ENCODE data around the gene CDH4.
"Not testable (repeated sequence)": the region's sequence is repeated elsewhere in the genome, so short reads cannot be mapped to it uniquely, and the experiment has no call there.

Gene CDH4

DNA sequence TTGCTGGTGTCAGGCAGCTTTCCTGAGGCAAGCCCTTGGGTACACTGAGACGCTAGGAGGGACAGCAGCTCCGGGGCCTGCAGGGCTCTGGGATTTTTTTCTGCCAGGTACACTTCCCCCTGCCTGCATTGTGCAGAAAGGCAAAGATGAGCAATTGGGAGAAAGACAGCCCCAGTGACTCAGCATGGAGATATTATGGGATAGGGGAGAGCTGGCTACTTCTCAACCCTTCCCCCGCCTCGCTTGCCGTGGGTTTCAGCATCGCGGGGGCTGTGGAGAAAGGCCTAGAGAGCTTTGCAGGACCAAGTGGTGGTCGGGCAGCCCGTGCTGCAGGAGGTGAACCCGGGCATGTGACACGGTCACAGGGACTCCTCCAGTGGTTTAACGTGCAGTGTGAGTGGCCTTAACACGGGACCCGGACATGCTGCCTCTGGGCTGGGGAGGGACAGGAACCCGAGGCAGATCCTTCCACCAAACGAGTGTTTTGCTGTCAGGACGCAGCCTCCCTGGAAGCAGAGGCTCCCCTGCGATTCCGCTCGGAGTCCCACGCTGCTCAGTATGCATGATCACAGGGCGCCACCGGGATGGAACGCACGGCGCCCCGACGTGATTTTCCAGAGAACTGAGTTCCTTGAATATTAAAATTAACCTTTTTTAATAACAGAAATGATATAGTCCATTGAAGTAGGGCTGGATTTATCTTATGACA, 139.9 kb downstream of the CDH4 start:
- no peak for DNase-seq

DNA sequence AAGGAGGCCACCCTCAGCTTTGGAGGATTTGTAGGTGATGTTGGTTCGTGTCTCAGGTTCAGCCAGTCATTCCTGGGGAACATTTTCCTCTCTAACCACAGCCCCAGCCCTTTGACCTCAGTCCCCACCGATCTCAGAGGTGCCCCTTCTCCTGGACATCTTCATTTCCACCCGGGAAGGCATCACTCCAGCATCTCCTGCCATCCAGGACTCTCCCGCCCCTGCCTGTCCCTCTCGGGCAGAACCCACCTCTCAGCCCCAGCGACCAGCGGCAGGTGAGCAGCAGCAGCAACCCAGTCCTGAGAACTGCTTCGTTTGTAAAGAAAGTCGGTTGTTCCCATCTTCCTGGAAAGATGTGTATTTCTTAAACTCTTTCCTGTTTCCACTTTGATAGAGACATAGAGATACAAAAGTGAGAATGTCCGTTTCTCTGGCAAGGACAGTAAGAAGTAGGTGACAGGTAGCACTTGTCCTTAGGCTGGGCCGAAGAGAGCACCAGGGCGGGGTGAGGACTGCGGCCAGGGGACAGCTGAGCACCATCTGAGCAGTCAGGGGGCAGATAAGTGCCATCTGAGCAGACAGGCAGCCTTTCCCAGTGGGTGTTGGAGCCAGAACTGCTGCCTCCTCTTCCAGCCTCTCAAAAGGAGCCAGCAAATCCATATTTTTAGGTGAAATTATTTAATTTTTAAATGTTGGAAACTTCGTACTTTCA, 142.2 kb downstream of the CDH4 start:
- no peak for DNase-seq

DNA sequence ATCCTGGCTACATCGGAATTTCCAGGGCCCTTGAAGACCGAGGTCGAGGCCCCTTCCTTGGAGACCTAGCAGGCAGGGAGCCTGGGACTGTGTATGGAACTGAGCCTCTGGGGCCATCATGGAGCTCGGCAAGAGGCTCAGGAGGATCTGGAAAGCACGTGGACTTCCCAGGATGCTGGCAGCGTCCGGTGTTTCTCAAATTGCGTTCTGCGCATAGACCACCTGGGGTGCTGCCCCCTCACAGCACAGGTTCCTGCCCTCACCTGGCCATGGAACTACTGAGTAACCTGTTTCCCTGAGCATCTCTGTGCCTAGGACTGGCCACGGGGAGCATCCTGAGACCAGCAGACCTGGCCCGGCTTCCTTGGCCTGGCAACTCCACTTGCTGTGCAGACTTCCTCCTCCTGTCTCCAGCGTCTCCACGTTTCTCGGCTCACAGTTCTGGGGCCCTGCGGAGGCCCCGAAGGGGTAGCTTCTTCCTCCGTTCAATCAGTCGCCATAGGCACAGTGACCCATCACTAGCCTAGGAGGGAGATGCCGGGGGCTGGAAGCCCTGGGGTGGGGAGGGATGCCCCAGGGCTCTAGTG, 144.3 kb downstream of the CDH4 start:
- no peak for DNase-seq

DNA sequence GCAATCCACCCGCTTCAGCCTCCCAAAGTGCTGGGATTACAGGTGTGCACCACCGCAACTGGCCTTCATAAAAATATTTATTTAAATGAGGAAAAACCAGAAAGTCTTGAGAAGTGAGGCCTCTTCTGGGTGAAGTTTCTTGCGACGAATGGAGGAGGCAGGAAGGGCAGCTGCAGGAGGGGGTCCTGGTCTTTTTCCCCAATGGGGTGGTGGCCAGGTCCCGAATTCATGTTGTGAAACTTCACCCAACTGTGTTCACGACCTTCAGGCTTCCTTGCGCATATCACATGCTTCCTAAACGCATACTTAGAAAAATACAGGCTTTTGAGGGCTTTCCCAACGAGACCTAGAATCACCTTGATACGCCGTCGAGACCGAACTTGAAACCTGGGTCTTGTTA, 145.1 kb downstream of the CDH4 start:
- no peak for DNase-seq

DNA sequence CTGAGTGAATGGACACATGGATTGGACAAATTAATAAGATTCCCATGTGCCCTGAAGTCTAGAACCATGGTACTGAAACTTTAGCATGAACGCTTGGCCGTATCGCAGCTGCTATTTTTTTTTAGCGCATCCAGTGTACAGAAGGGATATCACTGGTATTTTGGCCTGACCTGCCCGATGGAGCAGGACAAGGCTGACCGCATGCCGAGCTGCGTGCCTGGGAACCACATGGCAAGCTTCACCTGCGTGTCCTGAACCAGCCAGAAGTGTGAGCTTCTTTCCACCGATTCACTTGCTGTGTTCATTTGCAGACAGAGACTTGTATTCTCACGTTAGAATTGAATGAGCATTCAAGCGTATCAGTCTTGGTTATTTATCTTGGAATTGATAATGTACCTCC, 145.7 kb downstream of the CDH4 start:
- DNase-seq: no peak

DNA sequence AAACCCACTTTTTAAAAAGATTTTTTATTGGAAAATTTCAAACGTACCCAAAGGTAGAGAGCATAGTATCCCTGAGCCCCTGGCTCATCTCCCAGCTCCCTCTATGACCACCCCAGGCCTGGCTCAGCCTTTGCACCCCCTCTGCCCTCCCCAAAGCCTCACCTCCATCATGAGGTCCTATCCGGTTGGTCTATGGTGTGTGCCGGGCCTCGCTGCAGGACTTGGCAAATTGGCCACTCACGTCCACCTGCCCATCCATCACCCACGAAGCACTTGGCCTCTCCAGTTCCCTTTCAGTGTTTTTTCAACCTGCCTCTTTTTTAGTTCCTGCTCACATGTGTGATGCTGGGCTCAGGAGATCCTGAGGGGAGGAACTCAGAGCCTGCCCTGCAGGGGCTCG, 147.4 kb downstream of the CDH4 start:
- no peak for DNase-seq

DNA sequence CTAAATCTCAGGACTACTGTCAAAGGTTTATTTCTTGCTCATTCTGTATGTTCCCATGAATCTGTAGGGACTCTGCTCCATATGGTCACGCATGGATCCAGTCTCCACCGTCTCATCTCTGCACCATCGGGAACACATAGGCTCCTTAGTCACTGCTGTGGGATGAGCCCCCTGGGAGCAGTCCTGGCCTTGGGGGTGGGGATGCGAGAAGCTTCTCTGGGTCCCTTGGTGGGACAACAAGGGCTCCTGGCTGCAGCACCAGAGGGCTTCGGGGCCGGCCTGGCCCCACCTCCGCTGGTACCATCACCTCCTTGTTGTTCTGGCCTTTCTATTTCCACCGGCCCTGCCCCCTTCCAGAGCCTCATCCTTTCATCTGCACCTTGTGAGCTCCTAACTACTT, 148.4 kb downstream of the CDH4 start:
- DNase-seq: no peak

DNA sequence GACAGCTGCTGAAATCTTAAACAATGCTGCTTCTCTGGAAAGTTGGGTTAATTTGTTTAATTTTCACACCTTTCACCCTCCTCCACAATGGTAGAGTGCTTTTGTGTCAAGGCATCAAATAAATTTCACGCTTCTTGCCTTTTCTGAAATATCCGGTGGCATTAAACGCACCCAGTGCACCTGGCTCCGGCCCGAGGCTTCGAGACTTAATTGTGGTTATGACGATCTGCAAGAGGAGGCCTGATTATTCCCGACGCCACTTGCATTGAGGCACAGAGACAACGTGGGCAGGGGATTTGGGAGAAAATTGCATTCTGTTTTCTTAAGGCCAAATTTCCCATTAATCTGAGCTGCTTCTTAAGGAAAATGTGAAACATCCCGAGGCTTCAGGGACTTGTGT, 152.2 kb downstream of the CDH4 start:
- DNase-seq: no peak

DNA sequence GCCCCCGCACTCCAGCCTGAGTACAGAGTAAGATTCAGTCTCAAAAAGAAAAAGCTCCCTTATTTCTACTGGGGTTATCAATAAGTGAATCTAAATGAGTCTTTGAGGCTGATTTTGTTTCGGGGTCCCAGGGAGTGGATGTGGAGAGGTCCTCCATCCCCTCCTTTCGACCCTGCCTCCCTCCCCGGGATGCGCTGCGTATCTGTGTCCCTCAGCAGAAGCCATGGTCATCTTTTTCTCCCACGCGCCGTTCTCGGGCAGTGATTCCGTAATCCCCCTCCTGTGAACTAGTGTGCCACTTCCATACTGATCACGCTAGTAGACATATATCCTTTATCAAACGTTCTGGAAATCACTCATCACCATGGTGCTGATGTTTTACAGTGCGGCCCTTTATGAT, 152.9 kb downstream of the CDH4 start:
- no peak for DNase-seq

DNA sequence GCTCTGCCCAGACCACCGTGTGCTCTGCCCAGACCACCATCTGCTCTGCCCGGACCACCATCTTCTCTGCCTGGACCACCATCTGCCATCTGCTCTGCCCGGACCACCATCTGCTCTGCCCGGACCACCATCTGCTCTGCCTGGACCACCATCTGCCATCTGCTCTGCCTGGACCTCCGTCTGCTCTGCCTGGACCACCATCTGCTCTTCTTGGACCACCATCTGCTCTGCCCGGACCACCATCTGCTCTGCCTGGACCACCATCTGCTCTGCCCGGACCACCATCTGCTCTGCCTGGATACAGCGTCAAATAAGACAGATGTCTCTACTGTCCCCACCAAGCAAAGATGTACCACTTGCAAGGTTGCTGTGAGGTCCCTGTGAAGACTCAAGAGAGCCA, 154.7 kb downstream of the CDH4 start:
- not testable (repeated sequence) for DNase-seq

DNA sequence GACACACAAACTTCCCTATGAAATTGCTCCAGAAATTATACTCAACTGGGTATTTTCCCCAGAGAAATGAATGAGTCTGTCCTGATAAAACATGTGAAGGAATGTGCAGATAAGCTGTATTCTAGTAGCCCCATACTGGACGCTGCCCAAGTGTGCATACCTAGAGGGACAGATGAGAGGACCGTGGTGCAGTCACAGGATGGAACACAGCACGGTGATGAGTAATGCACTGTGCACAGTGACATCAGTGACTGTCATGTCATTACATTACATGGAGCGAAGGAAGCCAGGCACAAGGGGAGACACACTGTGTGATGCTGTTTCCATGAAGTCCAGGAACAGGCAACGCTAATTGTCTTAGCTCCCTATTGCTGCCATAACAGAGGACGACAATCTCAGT, 155.5 kb downstream of the CDH4 start:
- DNase-seq: no peak

DNA sequence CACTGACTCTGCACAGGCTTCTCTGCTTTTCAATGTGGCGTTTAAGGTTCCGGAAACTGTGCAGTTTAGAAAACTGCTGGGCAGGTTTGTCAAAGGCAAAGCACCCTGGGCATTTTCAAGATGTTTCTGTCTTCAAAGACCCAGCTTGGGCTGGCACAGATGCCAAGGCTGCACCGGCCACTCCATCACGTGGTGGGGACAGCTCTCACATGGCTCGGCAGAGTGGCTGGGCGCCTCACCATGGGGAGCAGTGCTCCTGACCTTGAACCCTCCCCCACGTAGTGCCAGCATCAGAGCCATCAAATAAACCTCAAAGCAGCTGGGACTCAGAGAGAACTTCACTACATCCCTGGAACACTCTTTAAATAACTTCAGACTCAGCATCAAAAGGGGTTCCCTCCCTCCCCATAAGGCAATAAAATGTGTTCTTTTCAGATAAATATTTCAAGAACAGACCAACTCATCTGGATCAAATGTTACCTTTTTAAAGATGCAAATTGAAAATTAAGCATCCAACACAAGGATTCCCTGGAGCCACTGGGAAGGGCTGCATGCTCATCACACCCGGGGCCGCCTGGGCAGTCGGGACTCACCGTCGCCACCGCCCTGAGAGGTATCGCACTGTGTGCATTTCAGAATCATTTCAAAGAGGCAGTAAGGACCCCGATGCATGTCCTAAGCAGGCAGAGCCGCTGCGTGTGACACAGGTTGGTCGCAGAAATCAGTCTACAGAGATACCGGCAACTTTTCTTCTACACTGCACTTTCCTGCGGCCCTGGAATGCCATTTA, 157.1 kb downstream of the CDH4 start:
- no peak for DNase-seq

DNA sequence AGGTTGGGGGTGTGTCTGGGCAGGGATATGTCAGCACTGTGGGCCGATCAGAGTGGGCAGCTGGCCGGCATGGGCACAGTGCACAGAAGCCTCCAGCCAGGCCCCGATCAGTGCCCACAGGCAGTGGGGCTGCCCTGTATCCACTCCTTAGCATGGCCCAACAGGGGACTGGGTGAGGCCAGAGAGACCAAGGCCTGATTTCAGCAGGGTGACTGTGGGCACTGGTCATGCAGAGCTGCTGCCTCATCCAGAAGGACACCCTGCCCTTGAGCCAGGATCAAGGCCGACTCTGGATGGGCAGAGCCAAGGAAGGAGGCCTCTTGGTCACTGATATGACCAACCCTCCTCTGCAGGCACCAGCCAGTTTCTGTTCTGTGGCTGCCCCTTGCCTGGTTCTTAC, 159.7 kb downstream of the CDH4 start:
- no peak for DNase-seq

DNA sequence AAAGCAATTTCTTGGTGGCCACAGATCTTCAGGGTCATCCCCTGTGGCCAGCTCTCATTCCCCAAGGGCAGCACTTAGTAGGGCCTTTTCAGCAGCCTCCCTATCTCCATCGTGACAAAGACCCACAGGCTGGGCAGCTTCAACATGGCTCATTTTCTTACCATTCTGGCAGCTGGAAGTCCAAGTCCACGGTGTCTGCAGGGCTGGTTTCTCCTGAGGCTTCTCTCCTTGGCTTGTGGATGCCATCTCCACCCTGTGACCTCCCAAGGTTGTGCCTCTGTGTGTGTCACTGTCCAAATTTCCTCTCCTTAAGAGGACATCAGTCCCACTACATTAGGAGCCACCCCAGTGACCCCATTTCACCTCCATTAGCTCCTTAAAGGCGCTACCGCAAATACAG, 161.7 kb downstream of the CDH4 start:
- no peak for DNase-seq

DNA sequence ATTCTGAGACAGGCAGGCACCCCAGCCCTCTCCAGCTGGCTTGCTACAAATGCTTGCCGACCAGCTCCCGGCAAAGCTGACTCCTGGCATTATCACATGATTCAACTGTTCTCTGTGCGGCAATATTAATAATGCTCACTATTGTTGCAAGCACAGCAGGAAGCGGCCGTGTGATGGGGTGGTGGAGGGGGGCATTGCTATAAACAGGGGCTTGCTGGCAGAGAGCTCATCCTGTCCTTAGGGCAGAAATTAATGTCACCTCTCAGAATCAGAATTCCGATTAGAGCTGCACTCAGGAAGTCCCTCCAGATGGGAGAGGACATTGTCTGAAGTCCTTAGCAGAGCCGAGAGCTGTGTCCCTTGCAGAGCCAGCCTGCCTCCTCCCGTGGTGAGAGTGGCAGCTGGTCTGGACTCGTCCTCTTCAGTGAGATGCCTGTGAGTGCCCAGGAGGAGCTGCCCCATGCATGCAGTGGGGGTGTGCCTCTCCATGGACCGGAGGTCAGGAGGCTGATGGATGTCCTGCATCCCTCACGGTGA, 162.5 kb downstream of the CDH4 start:
- no peak for DNase-seq

DNA sequence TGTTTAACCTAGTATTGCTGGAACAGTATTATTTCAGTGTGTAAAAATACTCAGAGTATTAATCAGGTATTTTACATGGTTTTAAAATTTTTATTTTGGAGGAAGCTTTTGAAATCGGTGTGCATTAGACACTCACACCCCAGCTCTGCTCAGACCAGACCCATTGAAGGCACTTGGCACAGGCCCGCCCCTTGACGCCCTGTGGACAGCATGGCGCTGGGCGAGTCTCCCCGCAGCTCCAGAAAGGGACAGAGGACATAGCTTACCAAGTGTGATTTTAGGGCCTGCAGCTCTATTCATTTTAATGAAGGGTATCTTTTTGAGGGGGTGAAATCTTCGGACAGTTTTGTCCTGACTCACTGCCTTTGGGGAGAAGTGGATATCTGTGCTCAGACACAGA, 164.5 kb downstream of the CDH4 start:
- no peak for DNase-seq

DNA sequence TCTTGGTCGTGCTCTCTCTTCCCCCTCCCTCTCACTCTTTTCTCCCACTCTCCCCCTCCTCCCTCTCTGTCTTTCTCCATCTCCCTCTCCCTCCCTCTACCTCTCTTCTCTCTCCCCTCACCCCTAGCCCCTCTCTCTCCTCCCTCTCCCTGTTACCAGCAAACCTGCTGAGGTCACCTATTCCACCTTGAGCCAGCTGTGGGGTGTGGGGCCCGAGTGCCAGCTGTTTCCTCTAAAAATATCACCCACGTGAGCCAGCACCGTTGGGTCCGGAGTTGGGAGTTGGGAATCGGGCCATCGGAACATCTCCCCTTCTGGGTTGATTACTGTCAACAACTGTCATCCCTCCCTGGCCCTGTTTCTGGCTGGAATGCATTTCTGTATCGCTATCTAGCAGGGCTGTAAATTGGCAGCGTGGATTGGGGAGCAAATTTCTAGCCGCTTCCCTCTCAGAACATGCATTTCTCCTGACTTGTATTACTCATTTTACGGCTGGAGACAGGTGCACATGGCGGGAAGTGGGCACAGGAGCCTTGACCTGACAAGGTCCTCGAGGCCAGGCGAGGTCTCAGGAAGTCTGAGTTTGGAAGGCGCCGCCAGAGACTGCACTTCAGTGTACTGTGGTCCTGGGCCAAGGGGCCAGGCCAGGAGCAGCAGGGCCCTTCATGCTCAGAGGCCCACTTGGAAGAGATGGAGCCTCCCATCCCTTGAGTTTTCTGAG, 165.3 kb downstream of the CDH4 start:
- DNase-seq: no peak

DNA sequence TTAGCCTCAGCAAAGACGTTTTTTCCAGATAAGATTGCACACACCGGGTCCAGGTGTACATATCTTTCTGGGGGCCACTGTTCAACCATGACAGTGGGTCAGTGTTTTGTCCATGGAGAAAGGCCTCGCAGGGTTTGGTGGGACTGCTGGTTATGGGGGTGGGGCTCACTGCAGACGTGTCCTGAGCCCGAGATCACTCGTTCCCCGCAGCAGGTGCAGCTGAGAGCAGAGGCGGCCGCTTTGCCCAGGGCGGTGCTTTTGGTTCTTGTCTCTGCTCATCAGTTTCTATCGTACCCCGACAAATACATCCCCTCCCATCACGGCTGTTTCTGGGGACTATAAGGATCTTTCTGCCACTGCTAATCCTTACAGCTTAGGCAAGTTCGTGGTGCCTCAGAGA, 166.9 kb downstream of the CDH4 start:
- no peak for DNase-seq

DNA sequence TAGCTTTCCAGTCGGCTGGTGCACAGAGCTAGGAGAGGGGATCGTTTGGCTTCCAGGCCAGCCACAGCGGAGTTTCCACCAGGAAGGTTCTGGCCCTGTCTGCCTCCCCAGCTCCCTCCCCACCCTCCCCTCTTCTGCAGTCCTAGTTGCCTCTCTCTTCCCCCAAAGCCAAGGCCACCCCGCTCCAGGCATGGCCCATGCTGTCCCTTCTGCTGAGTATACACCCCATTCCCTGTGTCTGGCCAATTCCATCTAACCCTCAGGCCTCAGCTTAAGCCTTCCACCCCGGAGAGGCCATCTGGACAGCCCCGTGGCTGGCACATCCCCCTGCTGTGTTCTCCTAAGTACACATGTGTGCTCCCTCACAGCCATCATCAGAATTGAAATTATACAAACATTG, 167.4 kb downstream of the CDH4 start:
- DNase-seq: no peak

DNA sequence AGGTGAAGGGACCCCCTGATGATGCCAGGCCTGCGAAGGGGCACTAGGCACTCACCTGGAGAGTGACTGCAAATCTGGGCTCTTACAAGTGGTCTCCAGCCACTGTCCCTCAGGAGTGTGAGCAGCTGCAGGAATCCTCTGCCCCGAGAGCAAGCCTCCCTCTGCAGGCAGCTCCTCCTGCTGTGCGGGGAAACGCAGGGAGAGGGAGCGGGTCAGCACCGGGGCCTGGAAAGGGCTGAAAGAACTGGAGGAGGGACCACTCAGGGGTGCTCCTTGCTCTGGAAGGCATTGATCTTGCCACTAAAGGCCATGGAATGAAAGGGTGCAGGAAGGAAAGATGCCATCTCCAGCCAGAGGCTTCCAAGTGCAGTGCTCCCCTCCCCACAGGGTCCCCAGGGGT, 168.0 kb downstream of the CDH4 start:
- DNase-seq: no peak

DNA sequence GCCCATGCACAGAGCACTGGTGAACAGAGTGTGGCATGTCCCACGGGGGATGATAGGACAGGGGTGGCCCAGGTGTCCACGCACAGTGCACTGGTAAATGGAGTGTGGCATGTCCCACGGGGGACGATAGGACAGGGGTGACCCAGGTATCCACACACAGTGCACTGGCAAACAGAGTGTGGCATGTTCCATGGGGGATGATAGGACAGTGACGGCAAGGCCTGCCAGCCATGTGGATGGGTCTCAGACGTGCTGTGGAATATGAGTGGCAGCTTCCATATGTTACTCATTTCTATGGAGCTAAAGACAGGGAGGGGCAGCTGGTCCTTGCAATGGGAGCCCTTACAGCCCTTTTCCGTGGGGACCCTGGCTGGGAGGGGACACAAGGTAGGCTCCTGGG, 168.7 kb downstream of the CDH4 start:
- DNase-seq: no peak

DNA sequence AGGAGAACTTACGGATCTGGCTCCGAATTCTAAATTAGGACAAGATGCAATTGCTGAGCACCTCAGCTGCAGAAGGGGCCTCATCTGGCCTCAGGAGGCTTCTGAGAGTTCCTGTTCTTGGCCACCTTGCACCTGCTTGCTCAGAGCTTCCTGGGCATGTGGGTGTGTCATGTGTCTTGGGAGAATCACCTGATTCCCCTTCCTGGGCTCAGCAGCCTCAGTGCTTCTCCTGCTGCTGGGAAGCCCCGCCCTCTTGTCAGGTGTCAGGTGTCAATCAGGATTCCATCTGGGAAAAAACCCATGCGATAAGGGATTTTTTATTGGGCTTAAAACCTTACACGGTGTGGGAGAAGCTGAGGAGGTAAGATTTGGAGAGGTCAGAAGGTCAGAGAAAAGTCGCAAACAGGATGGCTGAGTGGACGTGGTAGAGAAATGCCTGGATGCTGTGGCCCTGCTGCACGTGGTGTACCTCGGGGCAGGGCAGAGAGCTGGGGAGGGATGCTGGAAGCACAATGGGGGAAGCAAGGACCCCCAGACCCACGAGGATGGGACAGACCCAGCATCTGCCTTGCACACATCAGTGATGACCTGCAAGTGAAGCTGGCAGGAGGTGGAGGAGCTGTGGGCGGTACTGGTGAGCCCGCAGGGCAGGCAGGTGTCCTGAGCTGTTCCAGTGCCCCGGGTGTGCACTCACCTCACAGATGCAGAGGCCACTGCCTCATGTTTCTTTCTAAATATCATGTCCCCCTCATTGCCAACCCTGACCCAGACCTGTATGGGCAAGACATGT, 170.8 kb downstream of the CDH4 start:
- DNase-seq: no peak

Data from effector CD8-positive, alpha-beta T cell (primary cell).